ENCODE measurements around the gene IRX2. TPM values are rescaled to one million over a fixed set of nuclear protein-coding genes. Genes with fewer than 3 reads are reported as not detected.

The IRX2 gene
- total and polyA plus RNA-seq, 2 donors (not counting 3 experiments of a cell fraction or from before 2014, with no cell fraction given), result not detected

GRCh38 chr5:2753452-2754420 lies 2.3 kb upstream of the IRX2 start:
- H3K79me2 ChIP-seq (ENCODE audit: control insufficient read depth, insufficient read depth, low read length), result no peaks in the 10 kb centered on the region

GRCh38 chr5:2752821-2753439 lies 1.5 kb upstream of the IRX2 start:
- H2AFZ ChIP-seq (ENCODE audit: low read depth, low read length), result no peak overlapping the region
- H3K4me1 ChIP-seq (ENCODE audit: control insufficient read depth, extremely low read depth, insufficient read depth, low read length), result no peaks in the 10 kb centered on the region
- TF ChIP-seq POLR2A (IDR thresholded peaks at IDR 0.05; ENCODE audit: low read depth, low read length) (no peak), EZH2 (IDR thresholded peaks at IDR 0.05; ENCODE audit: borderline replicate concordance, low read depth, low read length, severe bottlenecking) (peak; percentile 59)
- ChIA-PET CTCF (no interaction called here), POLR2A (no interaction called here)
- H3K9me3 ChIP-seq (replicated peaks; ENCODE audit: control insufficient read depth, insufficient read depth, low read length), result no peaks in the 10 kb centered on the region
- DNase-seq (ENCODE audit: low read depth, low spot score) (no peak), FAIRE-seq (no peak)
- dilution Hi-C loops (cut with MboI; ENCODE audit: extremely low pct_ligation_motif_present, low sequenced_read_pairs), result no loop called here
- H3K79me2 ChIP-seq (ENCODE audit: control insufficient read depth, insufficient read depth, low read length), result no peaks in the 10 kb centered on the region
- intact Hi-C loops (cut with micrococcal nuclease), result no loop called here
- no peak overlapping the region for H3K4me3 ChIP-seq (replicated peaks in 1 of 3; ENCODE audit: insufficient read depth in 1 of 3, low read depth in 1 of 3, low read length in 3 of 3)
- H3K27ac ChIP-seq (ENCODE audit: insufficient read depth, low read depth, low read length), result no peak overlapping the region
- H3K36me3 ChIP-seq (ENCODE audit: control insufficient read depth in 2 of 2, extremely low read depth in 1 of 2, insufficient read depth in 2 of 2, low read length in 2 of 2), result no peaks in the 10 kb centered on the region
- no peak overlapping the region for H3K4me2 ChIP-seq (ENCODE audit: insufficient read depth, low read length)
- peaks cover 56 to 88% of the 10 kb centered on the region in 2 experiments for H3K27me3 ChIP-seq (ENCODE audit: control insufficient read depth in 2 of 2, insufficient read depth in 2 of 2, low read length in 2 of 2)
- H3K9me1 ChIP-seq (replicated peaks; ENCODE audit: control insufficient read depth, extremely low read depth, insufficient read depth, low read length), result no peaks in the 10 kb centered on the region
- BruUV-seq (replicated peaks), result no TSS peak
- H3K9ac ChIP-seq (replicated peaks; ENCODE audit: extremely low read depth, insufficient read depth, low read length), result no peak overlapping the region
- no peaks in the 10 kb centered on the region for H4K20me1 ChIP-seq (replicated peaks; ENCODE audit: control insufficient read depth, extremely low read depth, insufficient read depth, low read length)

More at GRCh38 chr5:2753452-2754420, 2.3 kb upstream of the IRX2 start:
- Histone ChIP-seq H2AFZ (ENCODE audit: low read depth, low read length) (no peak overlapping the region), H3K4me2 (ENCODE audit: insufficient read depth, low read length) (no peak overlapping the region), H3K9me1 (replicated peaks; ENCODE audit: control insufficient read depth, extremely low read depth, insufficient read depth, low read length) (no peaks in the 10 kb centered on the region), H3K4me1 (ENCODE audit: control insufficient read depth, extremely low read depth, insufficient read depth, low read length) (no peaks in the 10 kb centered on the region), H4K20me1 (replicated peaks; ENCODE audit: control insufficient read depth, extremely low read depth, insufficient read depth, low read length) (no peaks in the 10 kb centered on the region), H3K9ac (replicated peaks; ENCODE audit: extremely low read depth, insufficient read depth, low read length) (no peak overlapping the region), H3K9me3 (replicated peaks; ENCODE audit: control insufficient read depth, insufficient read depth, low read length) (no peaks in the 10 kb centered on the region), H3K27me3 (ENCODE audit: control insufficient read depth in 2 of 2, insufficient read depth in 2 of 2, low read length in 2 of 2) (peaks cover 55 to 82% of the 10 kb centered on the region in 2 experiments), H3K4me3 (replicated peaks in 1 of 3; ENCODE audit: insufficient read depth in 1 of 3, low read depth in 1 of 3, low read length in 3 of 3) (no peak overlapping the region), H3K27ac (ENCODE audit: insufficient read depth, low read depth, low read length) (no peak overlapping the region), H3K36me3 (ENCODE audit: control insufficient read depth in 2 of 2, extremely low read depth in 1 of 2, insufficient read depth in 2 of 2, low read length in 2 of 2) (no peaks in the 10 kb centered on the region)
- dilution Hi-C loops (cut with MboI; ENCODE audit: extremely low pct_ligation_motif_present, low sequenced_read_pairs), result no loop called here
- DNase-seq (ENCODE audit: low read depth, low spot score) (no peak), FAIRE-seq (no peak)
- POLR2A ChIA-PET, result no interaction called here
- TF ChIP-seq FOS (IDR thresholded peaks at IDR 0.05; ENCODE audit: borderline replicate concordance, insufficient read depth, low read length) (no peak), EZH2 (IDR thresholded peaks at IDR 0.05; ENCODE audit: borderline replicate concordance, low read depth, low read length, severe bottlenecking) (peak; percentile 64)
- intact Hi-C loops (cut with micrococcal nuclease), result no loop called here
- no TSS peak for BruUV-seq (replicated peaks)
- CTCF ChIA-PET, result no interaction called here
